Measurements from ENCODE around the gene CD38. TPM values are rescaled to one million over a fixed set of nuclear protein-coding genes. Genes with fewer than 3 reads are reported as not detected.

The CD38 gene
- total RNA-seq, 1 experiment from 2014 or later: 0.17 TPM

GRCh38 chr4:15766821-15767220 lies 11.3 kb upstream of the CD38 start (continued):
- TF ChIP-seq ZNF425 (CRISPR knock-in tag; conservative IDR thresholded peaks at IDR 0.05): no peak
- no peak for TF ChIP-seq OVOL2 (CRISPR knock-in tag; IDR thresholded peaks at IDR 0.05; ENCODE audit: borderline replicate concordance)

GRCh38 chr4:15769202-15769601 lies 8.9 kb upstream of the CD38 start:
- Mint-ChIP-seq H3K27me3 (ENCODE audit: low read depth) (peaks cover 7% of the 10 kb centered on the region; the same call in 1 of the 2 replicates), H3K4me1 (no peaks in the 10 kb centered on the region), H3K27ac (no peak overlapping the region), H3K9me3 (no peaks in the 10 kb centered on the region), H3K4me3 (no peak overlapping the region), H3K36me3 (no peaks in the 10 kb centered on the region)
- no peak for DNase-seq (ENCODE audit: low spot score)
- ChIA-PET POLR2A (interaction anchor here (0.6 kb wide), 1 partner anchor 9 kb away, joined by 4 read pairs; no protein-coding TSS in a partner anchor), CTCF (no interaction called here)
- TF ChIP-seq CDX4 (CRISPR knock-in tag; IDR thresholded peaks at IDR 0.05; ENCODE audit: borderline replicate concordance): no peak
- no peak for TF ChIP-seq ZNF396 (CRISPR knock-in tag; IDR thresholded peaks at IDR 0.05; ENCODE audit: borderline replicate concordance)
- TF ChIP-seq E2F4 (CRISPR knock-in tag; IDR thresholded peaks at IDR 0.05; ENCODE audit: borderline replicate concordance, low read depth): no peak
- TF ChIP-seq CREM (CRISPR knock-in tag; IDR thresholded peaks at IDR 0.05): no peak
- no peak for TF ChIP-seq GABPB1 (CRISPR knock-in tag; IDR thresholded peaks at IDR 0.05)
- TF ChIP-seq NFE2L1 (CRISPR knock-in tag; IDR thresholded peaks at IDR 0.05): no peak
- no peak for TF ChIP-seq MLX (CRISPR knock-in tag; IDR thresholded peaks at IDR 0.05)
- TF ChIP-seq FOXP4 (CRISPR knock-in tag; IDR thresholded peaks at IDR 0.05): no peak
- TF ChIP-seq ZNF416 (CRISPR knock-in tag; IDR thresholded peaks at IDR 0.05): no peak
- TF ChIP-seq MXD4 (CRISPR knock-in tag; IDR thresholded peaks at IDR 0.05; ENCODE audit: borderline replicate concordance): no peak
- no peak for ATAC-seq

- no peak overlapping the region for H3K27ac Mint-ChIP-seq
- no peak for ATAC-seq
- no peaks in the 10 kb centered on the region for H3K4me1 Mint-ChIP-seq
- H3K4me3 Mint-ChIP-seq: no peak overlapping the region
- H3K27me3 Mint-ChIP-seq (ENCODE audit: low read depth): peaks cover 28% of the 10 kb centered on the region
- ChIA-PET POLR2A (interaction anchor here (0.6 kb wide), 1 partner anchor 45 kb away, joined by 5 read pairs; no protein-coding TSS in a partner anchor), CTCF (no interaction called here)
- H3K9me3 Mint-ChIP-seq: no peaks in the 10 kb centered on the region
- no peak for DNase-seq (ENCODE audit: low spot score)
- no peaks in the 10 kb centered on the region for H3K36me3 Mint-ChIP-seq
- TF ChIP-seq EMX1 (CRISPR knock-in tag; IDR thresholded peaks at IDR 0.05) (no peak), TP53 (CRISPR knock-in tag; IDR thresholded peaks at IDR 0.05) (no peak), MAX (CRISPR knock-in tag; IDR thresholded peaks at IDR 0.05) (no peak), PREB (CRISPR knock-in tag; IDR thresholded peaks at IDR 0.05; ENCODE audit: borderline replicate concordance) (no peak)
Measured at GRCh38 chr4:15771216-15772058, 6.7 kb upstream of the CD38 start.

Measured in WTC11 (cell line).